ENCODE data around the gene MAST3.

DNA sequence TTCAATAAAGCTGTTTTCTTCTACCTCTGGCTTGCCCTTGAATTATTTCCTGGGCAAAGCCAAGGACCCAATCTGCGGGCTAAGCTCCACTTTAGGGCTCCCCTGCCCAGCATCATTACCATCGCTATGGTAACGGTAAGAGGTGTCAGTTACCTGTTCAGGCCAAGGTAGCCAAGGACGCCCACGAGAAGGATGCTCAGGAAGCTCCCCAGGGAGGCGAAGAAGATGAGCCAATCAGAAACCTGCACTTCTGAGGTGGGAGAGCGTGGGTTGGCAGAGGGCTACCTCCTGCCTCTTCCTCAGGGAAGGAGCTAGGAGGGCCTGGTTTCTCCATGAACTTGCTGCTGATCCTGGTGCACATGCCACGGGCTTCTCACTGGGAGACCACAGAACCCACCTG is 35.5 kb upstream of the MAST3 start:
- TF ChIP-seq, protein P1, sequence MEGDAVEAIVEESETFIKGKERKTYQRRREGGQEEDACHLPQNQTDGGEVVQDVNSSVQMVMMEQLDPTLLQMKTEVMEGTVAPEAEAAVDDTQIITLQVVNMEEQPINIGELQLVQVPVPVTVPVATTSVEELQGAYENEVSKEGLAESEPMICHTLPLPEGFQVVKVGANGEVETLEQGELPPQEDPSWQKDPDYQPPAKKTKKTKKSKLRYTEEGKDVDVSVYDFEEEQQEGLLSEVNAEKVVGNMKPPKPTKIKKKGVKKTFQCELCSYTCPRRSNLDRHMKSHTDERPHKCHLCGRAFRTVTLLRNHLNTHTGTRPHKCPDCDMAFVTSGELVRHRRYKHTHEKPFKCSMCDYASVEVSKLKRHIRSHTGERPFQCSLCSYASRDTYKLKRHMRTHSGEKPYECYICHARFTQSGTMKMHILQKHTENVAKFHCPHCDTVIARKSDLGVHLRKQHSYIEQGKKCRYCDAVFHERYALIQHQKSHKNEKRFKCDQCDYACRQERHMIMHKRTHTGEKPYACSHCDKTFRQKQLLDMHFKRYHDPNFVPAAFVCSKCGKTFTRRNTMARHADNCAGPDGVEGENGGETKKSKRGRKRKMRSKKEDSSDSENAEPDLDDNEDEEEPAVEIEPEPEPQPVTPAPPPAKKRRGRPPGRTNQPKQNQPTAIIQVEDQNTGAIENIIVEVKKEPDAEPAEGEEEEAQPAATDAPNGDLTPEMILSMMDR (IDR thresholded peaks at IDR 0.05; ENCODE audit: low read depth, low read length) = no peak
- TF ChIP-seq, protein P2, sequence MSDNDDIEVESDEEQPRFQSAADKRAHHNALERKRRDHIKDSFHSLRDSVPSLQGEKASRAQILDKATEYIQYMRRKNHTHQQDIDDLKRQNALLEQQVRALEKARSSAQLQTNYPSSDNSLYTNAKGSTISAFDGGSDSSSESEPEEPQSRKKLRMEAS (IDR thresholded peaks at IDR 0.05; ENCODE audit: low read depth, low read length) = no peak

Data from NB4 (cell line).